SH-SY5Y (cell line): Measurements from ENCODE around the gene EMX1.

ENCODE experiments used
- GATA2 ChIP-seq: IDR thresholded peaks from 2 replicates; pipeline ENCODE4 v1.6.1; 2011; ENCODE audit warnings: mild to moderate bottlenecking, low read depth, low read length
- GATA3 ChIP-seq: IDR thresholded peaks from 2 replicates; pipeline ENCODE4 v1.6.1; 2011; ENCODE audit warnings: low read depth, mild to moderate bottlenecking, low read length, moderate library complexity

GRCh38 chr2:72871880-72872279 lies 45.4 kb upstream of the EMX1 start:
- TF ChIP-seq GATA2 (no peak), GATA3 (no peak)
